Keratinocyte (primary cell): ENCODE measurements around the gene KCNQ1OT1.

Experiments used
- EZH2 ChIP-seq: IDR thresholded peaks from one replicate; pipeline ENCODE4 v1.6.1; 2012; ENCODE audit warnings: inconsistent platforms, mild to moderate bottlenecking, low read length, moderate library complexity
- TF ChIP-seq, protein P1 (sequence below), 3 experiments: IDR thresholded peaks in 1 of 3; conservative IDR thresholded peaks in 1 of 3; optimal IDR thresholded peaks in 1 of 3; 2 replicates in 2 of 3; 3 replicates in 1 of 3; pipeline versions ENCODE3 to v1.5.1; 2011; ENCODE audit warnings: low read length in 3 of 3, mild to moderate bottlenecking in 3 of 3, moderate library complexity in 2 of 3, control low read depth in 1 of 3, inconsistent platforms in 1 of 3; ENCODE audit not compliant: insufficient read depth in 2 of 3; ENCODE audit errors: extremely low read depth in 1 of 3

GRCh38 chr11:2718817-2719438 is 19.1 kb upstream of the KCNQ1OT1 start:
- TF ChIP-seq, protein P1, sequence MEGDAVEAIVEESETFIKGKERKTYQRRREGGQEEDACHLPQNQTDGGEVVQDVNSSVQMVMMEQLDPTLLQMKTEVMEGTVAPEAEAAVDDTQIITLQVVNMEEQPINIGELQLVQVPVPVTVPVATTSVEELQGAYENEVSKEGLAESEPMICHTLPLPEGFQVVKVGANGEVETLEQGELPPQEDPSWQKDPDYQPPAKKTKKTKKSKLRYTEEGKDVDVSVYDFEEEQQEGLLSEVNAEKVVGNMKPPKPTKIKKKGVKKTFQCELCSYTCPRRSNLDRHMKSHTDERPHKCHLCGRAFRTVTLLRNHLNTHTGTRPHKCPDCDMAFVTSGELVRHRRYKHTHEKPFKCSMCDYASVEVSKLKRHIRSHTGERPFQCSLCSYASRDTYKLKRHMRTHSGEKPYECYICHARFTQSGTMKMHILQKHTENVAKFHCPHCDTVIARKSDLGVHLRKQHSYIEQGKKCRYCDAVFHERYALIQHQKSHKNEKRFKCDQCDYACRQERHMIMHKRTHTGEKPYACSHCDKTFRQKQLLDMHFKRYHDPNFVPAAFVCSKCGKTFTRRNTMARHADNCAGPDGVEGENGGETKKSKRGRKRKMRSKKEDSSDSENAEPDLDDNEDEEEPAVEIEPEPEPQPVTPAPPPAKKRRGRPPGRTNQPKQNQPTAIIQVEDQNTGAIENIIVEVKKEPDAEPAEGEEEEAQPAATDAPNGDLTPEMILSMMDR (optimal IDR thresholded peaks at IDR 0.05 in 1 of 3, IDR thresholded peaks at IDR 0.05 in 1 of 3, conservative IDR thresholded peaks at IDR 0.05 in 1 of 3; ENCODE audit: extremely low read depth in 1 of 3, insufficient read depth in 2 of 3, low read length in 3 of 3), result no peak
- no peak for TF ChIP-seq EZH2
